ENCODE measurements around the gene NR4A2. TPM values are rescaled to one million over a fixed set of nuclear protein-coding genes. Genes with fewer than 3 reads are reported as not detected.
"Not testable (repeated sequence)": the region's sequence is repeated elsewhere in the genome, so short reads cannot be mapped to it uniquely, and the experiment has no call there.

NR4A2 gene
- total RNA-seq, 1 experiment from 2014 or later: not detected

GRCh38 chr2:156309167-156309566, 23.4 kb downstream of the NR4A2 start:
- no peak overlapping the region for H3K4me3 ChIP-seq
- H3K27me3 ChIP-seq: no peaks in the 10 kb centered on the region; the same call in 1 of the 2 replicates
- no peak for DNase-seq

GRCh38 chr2:156306821-156307220, 25.7 kb downstream of the NR4A2 start:
- Histone ChIP-seq H3K9me3 (no peaks in the 10 kb centered on the region), H3K27me3 (no peaks in the 10 kb centered on the region), H3K36me3 (no peaks in the 10 kb centered on the region), H3K4me3 (no peak overlapping the region)
- DNase-seq: no peak

More at GRCh38 chr2:156309167-156309566, 23.4 kb downstream of the NR4A2 start:
- H3K9me3 ChIP-seq: no peaks in the 10 kb centered on the region
- no peaks in the 10 kb centered on the region for H3K36me3 ChIP-seq

- DNase-seq: no peak
- H3K9me3 ChIP-seq: no peaks in the 10 kb centered on the region
- H3K36me3 ChIP-seq: no peaks in the 10 kb centered on the region
- no peaks in the 10 kb centered on the region for H3K27me3 ChIP-seq
- no peak overlapping the region for H3K4me3 ChIP-seq
Observed at GRCh38 chr2:156305121-156305520, 27.4 kb downstream of the NR4A2 start.

GRCh38 chr2:156300337-156300736, 32.2 kb downstream of the NR4A2 start:
- no peak for DNase-seq
- H3K27me3 ChIP-seq: no peaks in the 10 kb centered on the region
- H3K9me3 ChIP-seq: no peaks in the 10 kb centered on the region
- no peaks in the 10 kb centered on the region for H3K36me3 ChIP-seq
- no peak overlapping the region for H3K4me3 ChIP-seq

GRCh38 chr2:156294945-156295580, 37.5 kb downstream of the NR4A2 start:
- Histone ChIP-seq H3K36me3 (no peaks in the 10 kb centered on the region), H3K4me3 (no peak overlapping the region), H3K27me3 (no peaks in the 10 kb centered on the region), H3K9me3 (no peaks in the 10 kb centered on the region)
- DNase-seq: peak; percentile 2

- H3K4me3 ChIP-seq, H3K36me3 ChIP-seq, DNase-seq, H3K27me3 ChIP-seq, H3K9me3 ChIP-seq: not testable (repeated sequence)
Observed at GRCh38 chr2:156293382-156293781, 39.1 kb downstream of the NR4A2 start.

GRCh38 chr2:156279446-156280150, 52.9 kb downstream of the NR4A2 start:
- Histone ChIP-seq H3K9me3 (no peaks in the 10 kb centered on the region), H3K27me3 (no peaks in the 10 kb centered on the region), H3K36me3 (no peaks in the 10 kb centered on the region), H3K4me3 (no peak overlapping the region)
- DNase-seq: no peak

Other genes with a start within 250 kb of the NR4A2 start
- 25.4 and 51.7 TPM in 2 replicates for gene GPD2, start 103.7 kb upstream of the NR4A2 start, total RNA-seq (2014; rRNA removed; shearing (Covaris generic); ENCODE audit: low replicate concordance)

All from MG63 (cell line).